HG03103 (cell line): ENCODE data around the gene TMC3.
A peak's percentile ranks its signal among the peaks of the same experiment; 100 is the strongest.
"Not testable (repeated sequence)": the region's sequence is repeated elsewhere in the genome, so short reads cannot be mapped to it uniquely, and the experiment has no call there.

Source experiments
- ATAC-seq: cut with Tn5 transposase; IDR thresholded peaks from one replicate; pipeline ENCODE4 v1.9.1; 2021; ENCODE audit warnings: low read depth; ENCODE audit not compliant: unreplicated experiment

The TMC3 gene

DNA sequence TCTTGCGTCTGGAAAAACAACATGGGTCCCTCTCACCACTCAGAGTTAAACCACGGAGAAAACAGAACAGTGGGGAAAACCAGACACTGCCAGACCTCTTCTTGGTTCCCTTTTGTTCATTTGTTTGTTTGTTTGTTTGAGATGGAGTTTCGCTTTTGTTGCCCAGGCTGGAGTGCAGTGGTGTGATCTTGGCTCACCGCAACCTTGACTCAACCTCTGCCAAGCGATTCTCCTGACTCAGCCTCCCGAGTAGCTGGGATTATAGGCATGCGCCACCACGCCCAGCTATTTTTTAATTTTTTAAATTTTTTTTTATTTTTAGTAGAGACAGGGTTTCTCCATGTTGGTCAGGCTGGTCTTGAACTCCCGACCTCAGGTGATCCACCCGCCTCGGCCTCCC, 25.3 kb downstream of the TMC3 start:
- not testable (repeated sequence) for ATAC-seq

DNA sequence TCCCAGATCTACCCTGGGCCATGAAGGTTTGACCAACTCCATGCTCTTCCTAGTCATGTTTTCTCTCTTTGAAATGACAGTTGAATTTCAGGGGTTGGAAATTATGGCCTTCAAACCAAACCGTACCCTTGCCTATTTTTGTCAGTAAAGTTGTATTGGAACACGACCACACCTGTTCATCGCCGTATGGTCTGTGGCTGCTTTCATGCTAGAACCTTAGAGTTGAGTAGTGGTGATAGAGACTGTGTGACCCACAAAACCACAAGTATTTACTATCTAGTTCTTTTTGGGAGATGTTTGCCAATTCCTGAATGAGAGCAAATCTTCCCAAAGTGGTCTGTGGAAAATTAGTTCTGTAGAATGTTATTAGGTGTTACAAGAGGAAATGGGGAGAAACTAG, 26.1 kb downstream of the TMC3 start:
- no peak for ATAC-seq

DNA sequence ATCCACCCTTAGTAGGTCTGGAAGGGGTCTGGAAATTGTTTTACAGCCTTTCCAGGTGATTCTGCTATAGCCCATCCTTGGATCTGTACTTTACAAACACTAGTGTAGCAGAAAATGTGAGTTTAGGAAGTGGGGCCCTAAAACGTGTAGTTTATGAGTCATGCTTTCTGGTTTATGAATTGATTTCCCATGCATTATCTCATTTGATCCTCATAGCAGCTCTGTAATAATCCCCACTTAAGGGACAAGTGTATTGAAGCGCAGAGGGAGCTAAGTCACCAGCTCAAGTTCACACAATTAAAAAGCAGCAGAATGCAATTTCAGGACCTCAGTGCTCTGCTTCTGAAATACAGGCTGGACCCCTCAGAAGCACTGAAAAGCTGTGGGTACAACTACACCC, 27.4 kb downstream of the TMC3 start:
- ATAC-seq = no peak

DNA sequence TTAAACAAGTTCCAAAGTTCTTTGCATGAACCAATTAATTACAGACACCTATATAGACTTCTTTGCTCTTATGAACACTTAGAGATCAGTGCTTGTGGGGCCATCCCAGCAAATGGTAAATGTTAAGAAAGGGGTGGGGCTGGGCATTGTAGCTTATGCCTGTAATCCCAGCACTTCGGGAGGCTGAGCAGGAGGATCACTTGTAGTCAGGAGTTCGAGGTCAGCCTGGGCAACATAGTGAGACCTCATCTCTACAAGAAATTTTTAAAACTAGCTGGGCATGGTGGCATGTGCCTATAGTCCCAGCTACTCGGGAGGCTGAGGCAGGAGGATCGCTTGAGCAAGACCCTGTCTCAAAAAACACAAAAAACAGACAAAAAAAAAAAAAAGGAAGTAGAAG, 30.6 kb downstream of the TMC3 start:
- no peak for ATAC-seq

DNA sequence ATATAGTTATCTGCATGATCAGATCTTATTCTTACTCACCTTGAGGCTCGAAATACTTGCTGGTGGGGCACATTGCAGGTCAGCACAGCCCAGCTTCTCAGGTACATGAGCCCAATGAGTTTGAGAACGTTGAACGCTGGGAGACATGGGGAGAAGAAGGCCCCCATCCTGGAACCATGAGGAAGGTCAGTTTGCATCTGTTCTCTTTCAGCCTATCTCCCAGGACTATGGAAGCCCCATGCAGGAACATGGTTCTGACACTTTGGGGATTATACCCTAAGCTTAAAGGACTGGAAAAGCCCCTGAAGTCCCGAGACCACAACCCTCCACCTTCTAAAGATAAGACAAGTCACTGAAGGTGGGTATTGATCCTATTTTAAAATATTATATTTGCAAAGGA, 32.7 kb downstream of the TMC3 start:
- ATAC-seq = no peak

DNA sequence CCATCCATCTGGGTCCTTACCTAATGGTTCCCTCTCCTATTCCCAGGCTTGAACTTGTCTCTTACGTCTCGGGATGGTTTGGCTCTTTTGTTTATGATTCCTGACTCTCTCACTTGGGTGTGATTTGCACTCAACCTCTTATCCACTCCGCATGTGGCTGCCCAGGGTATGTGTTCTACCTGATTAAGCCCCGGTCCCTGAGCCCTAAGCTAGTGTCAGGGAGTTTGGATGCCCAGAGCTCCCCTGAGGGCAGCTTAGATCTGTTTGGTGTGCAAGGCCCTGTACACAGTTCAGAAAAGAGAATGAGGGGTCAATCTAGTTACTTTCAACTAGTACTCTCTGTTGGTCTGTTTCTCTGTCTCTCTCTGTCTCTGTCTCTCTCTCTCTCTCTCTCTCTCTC, 34.2 kb downstream of the TMC3 start:
- ATAC-seq = no peak

DNA sequence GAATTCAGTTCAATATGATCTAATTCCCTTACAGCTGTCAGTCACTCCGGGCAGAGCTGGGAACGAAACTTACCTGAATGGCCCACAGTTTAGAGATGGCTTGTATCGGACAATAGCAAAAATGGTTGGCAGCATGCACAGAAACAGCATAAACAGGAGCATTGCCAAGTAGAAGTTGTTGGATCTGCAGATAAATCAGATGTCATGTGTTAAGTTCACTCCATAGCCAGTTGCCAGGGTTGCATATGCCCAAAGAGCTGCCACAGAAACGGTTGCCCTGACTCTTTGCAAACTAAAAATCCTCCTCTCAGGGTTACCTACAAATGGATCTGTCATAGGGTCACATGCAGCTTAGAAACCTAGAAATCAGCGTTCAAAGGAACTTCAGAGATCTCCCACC, 34.7 kb downstream of the TMC3 start:
- no peak for ATAC-seq

DNA sequence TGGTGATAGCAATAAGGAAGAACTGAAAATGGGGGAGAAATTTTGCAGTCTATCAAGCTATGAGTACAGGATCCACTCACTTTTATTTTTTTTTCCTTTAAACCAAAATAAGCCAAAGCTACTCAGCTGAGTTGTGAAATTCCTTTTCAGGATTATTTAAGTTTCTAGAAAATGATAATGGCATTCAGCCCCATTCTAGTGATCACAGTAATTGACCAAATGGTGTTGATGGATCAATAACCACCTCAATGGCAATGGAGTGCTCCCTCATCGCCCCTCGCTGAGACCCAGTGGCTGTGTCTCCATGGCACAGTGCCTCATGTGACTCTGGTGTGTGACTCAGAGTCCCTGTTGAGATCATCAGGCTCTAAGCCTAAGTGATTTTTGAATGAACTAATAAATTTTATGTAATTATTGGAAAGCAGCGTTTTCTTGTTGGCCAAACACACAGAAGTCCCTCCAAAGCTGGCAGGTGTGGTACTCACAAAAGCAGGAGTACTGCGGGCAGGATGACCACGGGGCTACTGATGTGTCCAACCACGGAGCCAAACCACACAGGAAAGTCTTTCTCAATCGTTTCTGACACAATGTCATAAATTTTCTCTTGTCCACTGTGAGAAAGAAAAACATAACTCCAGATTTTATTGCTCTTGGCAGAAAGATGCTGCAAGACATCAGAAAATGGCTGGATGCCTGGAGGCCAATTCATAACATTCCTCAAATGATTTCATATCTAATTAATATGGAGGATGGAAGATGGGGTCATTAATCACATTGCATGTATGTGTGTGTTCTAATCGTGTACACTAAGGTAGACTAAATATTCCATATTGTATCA, 35.6 kb downstream of the TMC3 start:
- ATAC-seq = no peak

DNA sequence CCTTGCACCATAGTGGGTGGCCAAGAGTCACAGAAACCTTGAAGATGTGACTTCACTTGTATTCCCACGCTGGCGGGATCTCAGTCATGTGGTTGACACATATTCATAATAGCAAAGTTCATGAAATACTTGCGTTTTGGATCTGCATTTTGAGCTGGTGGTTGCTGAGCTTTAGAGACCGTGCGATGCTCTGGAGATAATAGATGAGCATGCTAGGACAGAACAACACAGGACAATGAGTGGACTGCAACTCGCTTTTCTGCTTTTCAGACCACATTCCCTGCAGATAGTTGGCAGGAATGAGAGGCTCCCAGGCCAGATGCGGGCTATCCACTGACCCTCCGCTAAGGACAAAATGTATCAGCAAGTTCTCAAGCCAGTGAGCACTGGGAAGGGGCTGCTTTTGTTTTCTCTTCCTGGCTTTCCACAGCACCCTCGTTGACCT, 36.3 kb downstream of the TMC3 start:
- ATAC-seq = no peak

DNA sequence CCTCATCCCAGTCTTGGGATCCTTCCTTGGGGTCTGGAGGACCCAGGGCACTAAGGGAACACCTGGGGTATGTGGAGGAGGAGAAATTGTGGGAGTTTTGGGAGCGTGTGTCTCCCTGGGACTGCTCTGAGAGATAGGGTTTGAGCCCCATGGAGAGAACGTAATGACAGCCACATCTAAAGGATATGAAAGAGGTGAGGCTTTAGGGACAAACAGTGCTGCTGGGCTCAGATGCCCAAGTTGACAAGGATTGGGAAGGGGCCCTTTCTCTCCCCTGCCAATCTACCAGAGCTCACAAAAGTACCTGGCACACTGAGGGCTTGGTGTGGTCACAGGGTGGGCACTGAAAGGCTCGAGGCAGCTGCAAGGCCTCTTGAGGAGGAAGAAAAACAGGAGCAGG, 36.8 kb downstream of the TMC3 start:
- ATAC-seq = no peak

DNA sequence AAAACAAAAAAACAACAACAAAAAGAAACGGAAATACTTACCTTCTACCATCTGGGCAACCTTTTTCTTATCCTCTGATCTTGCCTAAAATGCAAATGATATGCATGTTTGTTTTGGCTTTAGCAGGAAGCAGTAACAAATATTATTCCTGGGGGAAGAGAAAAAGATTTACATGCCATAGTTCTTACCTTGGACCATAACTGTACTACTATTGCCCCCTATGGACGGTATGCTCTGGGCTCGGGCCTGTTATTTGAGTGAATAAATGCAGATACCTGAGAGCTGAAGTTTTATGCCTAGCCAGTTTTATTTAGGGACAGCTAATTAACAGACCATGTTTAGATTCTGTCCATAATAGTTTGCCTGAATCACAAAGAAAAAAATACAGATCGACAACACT, 37.4 kb downstream of the TMC3 start:
- ATAC-seq = peak; percentile 58

DNA sequence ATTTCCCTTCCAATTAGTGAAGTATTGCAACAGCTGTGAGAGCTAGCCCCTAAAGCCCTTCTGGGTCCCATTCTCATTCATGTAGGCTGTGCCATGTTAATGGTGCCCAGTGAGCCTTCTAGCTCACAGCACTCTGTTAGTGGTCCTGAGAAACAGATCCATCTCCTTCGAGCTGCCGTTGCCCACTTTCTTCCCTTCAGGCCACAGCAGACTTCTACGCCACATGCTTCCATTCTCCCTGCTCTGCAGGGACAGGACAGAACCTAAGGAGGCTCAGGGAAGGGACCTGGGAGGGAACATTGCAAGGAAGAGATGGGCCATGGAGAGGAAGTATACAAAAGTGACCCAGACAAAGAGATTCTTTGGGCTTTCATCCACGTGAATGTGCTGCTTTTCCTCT, 38.4 kb downstream of the TMC3 start:
- ATAC-seq = no peak

DNA sequence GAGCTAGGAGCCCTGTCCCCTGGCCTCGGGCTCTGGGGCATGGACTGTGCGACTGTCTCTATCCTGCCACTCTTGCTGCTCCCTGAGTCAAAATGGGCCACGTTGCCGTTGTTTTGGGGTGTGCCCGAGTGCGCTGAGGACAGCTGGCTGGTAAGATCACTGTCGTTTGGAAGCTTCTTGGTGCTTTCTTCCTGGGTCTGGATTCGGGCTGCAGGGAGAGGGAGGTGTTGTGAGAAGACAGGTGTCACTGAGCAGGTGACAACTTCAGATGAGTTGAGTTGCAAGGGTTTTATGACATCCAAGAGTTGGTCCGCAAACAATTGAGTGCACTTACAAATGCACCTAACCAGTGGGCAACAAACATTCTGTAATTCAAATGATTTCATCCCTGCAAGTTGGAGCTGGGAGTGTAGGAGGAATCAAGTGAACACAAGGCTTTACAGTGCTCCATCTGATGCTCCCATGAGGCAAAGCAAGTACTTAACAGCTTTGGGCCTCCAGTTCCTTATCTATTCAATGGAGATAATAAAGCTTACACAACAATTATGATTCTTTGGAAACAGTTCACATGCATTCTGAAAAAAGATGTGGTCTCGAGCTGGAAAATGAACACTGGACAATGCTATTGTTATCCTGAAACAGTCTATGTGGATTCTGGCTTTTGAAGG, 39.1 kb downstream of the TMC3 start:
- ATAC-seq = no peak

DNA sequence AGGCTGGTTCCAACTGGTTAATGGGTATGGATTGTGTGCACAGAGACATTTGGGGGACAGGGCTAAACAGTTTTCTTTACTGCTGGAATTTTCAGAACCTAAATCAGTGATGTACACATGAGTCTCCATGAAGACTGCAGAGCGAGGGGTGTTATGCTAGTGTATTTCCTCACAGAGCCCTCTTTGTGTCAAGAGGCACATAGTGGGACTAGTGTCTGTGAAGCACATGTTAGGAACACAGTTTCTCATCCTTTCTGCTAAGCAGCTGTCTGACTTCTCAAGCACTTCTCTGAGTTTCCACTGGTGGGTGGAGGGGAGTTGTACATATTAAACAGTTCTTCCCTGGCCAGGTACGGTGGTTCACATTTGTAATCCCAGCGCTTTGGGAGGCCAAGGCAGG, 40.6 kb downstream of the TMC3 start:
- ATAC-seq = no peak

DNA sequence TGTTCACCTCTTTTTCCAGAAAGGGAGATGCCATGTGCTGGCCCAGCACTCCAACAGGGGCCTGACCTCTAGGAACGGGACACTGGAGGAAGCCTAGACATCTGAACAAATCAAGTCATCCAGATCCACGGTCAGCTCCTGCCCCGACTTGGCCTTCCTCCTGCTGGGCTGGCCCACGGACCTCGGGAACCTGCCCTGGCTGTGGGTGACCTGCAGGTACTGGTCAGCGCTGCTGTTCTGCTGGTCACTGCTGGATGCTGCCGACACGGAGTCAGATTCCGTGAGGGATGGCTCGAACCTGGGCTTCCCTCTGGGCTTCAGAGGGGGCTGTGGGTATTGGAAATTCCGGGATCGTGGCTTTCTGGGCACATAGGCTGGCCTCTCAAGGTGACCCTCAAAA, 41.7 kb downstream of the TMC3 start:
- no peak for ATAC-seq

DNA sequence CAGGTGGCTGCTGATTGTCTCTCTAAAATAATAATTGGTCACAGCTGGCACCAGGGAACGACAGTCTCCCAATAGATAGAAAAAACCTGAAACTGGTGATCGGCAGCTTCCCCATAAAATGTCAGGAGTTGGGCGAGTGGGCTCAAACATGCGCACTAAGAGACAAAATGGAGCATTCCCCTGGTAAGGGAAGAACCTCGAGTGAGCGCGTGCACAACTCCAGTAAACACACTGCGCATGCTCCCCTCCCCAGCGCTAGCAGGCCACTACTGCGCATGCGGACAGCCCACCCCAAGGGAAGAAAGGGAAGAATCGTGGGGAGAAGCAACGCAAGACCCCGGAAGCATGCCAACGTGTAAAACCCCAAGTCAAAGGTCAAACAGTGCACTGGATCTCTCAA, 42.4 kb downstream of the TMC3 start:
- no peak for ATAC-seq

DNA sequence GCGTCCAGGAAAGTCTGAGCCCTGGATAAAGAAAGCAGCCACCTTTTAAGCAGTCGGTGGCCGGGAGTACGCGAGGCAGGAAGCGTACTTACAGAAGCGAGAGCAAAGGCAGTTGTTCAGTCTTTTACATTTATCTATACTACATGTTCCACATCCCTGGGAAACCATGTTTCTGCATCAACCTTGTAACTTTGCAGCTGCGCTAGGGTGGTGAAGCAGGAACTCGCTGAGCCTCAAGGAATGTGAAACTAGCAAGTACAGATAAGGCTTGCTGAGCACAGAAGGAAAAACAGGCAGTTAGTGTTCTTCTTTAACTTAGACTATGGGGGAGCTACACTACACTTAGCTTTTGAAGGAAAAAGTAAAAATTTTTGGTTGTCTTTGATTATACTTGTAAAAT, 42.9 kb downstream of the TMC3 start:
- not testable (repeated sequence) for ATAC-seq

DNA sequence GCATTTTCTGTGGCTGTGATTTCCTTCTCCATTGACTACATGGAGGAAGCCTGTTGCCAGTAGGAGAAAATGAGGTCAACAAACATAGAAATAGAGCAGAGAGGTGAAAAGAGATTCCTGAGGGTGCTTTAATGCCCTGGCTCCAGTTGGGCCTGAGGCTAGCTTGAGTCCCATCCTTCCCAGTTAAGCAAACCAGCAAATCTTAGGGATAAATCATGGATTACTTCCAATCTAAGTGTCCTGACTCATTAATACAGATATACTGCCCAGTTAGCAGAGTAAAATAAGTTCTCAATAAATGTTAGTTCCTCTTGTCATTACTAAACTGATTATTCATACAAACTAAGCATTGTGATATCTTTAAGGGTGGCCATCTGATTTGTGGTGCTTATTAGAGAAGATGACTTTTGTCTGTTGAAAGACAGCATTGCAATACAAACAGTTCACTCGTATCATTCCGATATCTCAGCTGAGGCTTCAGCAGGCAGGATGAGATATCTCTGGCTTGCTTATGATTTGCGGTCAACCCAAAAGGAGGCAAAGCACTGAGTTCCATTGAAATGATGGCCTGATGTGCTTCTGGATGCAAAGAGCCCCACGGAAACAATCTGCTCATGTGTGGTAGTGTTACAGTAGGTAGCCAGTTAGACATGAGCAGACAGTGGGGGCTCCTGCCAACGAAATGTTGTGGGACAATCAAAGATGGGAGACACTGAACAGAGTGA, 43.5 kb downstream of the TMC3 start:
- ATAC-seq = no peak

DNA sequence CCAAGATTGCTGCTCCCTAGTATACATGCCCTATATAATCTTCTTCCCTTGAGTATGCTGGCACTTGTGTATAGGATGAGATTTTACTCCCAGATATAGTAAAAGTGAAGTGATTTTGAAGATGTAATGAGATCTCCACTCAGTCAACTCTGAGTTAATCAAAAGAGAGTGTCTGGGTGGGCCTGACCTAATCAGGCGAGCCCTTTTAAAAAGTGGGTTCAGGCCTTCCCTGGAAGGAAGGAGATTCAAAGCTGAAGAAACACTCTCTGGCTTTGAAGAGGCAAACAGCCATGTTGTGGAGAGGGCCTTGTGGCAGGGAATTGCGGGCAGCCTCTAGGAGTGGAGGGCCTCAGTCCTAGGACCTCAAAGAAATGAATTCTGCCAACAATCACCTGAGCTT, 44.6 kb downstream of the TMC3 start:
- no peak for ATAC-seq

DNA sequence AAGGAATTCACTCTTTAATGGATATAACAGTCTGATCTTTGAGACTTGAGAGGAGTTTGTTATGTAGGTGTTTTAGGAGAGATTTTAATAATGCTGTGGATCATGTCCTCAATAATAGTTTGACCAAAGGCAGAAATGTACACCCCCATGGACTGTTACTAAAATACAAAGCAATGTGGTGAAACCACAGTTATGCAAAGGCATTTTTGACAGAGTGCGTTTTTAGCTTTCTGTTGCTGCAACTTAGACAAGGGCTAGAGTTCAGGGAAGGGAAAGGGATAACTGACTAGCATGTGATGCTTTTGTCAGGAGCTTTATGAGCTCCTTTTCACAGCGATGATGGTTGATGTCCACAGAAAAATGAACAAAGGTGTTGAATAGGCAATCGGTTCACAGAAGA, 46.5 kb downstream of the TMC3 start:
- no peak for ATAC-seq

DNA sequence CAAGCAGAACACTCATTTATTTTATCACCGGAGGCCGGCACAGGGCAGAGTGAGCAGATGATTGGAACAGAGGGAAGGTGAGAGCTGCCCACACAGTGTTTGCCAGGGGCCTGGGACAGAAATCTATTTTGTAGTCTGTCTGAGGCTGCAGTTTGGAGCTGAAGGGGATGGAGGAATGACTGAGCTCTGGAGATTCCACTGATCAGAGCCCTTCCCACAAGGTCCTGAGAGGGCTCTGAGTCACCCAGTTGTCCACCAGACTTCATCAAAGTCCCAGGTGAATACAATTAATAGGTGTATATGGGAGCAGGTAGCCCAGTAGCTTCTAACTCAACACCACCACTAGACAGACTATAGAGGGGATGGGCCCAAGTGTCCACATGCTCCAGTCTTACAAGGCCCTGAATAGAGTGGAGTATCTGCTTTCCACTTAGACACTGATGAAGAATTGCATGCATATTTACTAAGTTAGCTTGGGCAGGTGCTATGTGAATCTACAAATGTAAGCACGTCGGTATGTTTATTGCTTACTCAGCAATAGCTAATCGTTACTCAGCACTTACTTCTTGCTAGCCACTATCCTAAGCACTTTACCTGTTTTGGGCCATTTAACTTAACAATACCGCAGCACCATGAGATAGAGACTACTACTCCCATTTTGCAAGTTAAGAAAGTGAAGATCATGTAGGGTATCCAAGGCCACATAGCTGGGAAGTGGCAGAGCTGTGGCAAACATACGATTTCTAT, 47.4 kb downstream of the TMC3 start:
- no peak for ATAC-seq
